Parathyroid adenoma (tissue), 2 donors: ENCODE results near the gene ASXL2.
"Not testable (repeated sequence)": the region's sequence is repeated elsewhere in the genome, so short reads cannot be mapped to it uniquely, and the experiment has no call there.

ENCODE experiments used
- H2AFZ ChIP-seq: fragments of 300-600 bp; sonication (generic); one replicate; pipeline ENCODE4 v1.7.0; 2017; ENCODE audit warnings: antibody characterized with exemption, mild to moderate bottlenecking
- H3K27ac ChIP-seq: fragments of 300-600 bp; sonication (generic); one replicate; pipeline ENCODE4 v1.7.0; 2017
- H3K27me3 ChIP-seq: fragments of 300-600 bp; sonication (generic); one replicate; pipeline ENCODE4 v1.7.0; 2017; ENCODE audit warnings: low read length; ENCODE audit not compliant: control insufficient read depth, insufficient read depth
- H3K36me3 ChIP-seq: fragments of 300-600 bp; sonication (generic); one replicate; pipeline ENCODE4 v1.7.0; 2017; ENCODE audit warnings: low read length; ENCODE audit not compliant: control insufficient read depth, insufficient read depth
- H3K4me1 ChIP-seq: fragments of 300-600 bp; sonication (generic); one replicate; pipeline ENCODE4 v1.7.0; 2017; ENCODE audit warnings: control low read depth
- H3K4me2 ChIP-seq: fragments of 300-600 bp; sonication (generic); one replicate; pipeline ENCODE4 v1.7.0; 2017; ENCODE audit warnings: low read length
- H3K4me3 ChIP-seq: fragments of 300-600 bp; sonication (generic); one replicate; pipeline ENCODE4 v1.7.0; 2017; ENCODE audit warnings: low read depth, low read length
- H3K79me2 ChIP-seq: fragments of 300-600 bp; sonication (generic); one replicate; pipeline ENCODE4 v1.7.0; 2017; ENCODE audit warnings: control low read depth
- H3K9ac ChIP-seq: fragments of 300-600 bp; sonication (generic); one replicate; pipeline ENCODE4 v1.7.0; 2017; ENCODE audit warnings: mild to moderate bottlenecking
- H3K9me3 ChIP-seq: fragments of 300-600 bp; sonication (generic); one replicate; pipeline ENCODE4 v1.7.0; 2017; ENCODE audit warnings: low read length; ENCODE audit not compliant: control insufficient read depth
- CTCF ChIP-seq: fragments of 300-600 bp; sonication (generic); IDR thresholded peaks from one replicate; pipeline ENCODE4 v1.7.0; 2017; ENCODE audit warnings: antibody characterized with exemption, mild to moderate bottlenecking
- donor health status: primary hyperparathyroidism.

Gene ASXL2

DNA sequence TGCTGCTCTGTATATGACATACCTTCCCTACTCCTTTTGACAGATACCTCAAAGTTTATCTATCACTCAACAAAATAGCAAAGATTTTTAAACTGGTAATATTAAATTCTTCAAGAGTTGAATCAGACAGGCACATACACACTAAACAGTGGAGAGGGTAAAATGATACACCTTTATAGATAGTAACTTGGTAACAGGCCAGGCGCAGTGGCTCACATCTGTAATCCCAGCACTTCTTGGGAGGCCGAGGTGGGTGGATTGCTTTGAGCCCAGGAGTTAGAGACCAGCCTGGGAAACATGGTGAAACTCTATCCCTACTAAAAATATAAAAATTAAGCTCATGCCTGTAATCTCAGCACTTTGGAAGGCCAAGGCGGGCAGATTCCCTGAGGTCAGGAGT, 23.2 kb downstream of the ASXL2 start:
- peaks cover 14% of the 10 kb centered on the region for H3K79me2 ChIP-seq
- peak overlapping the region; percentile 18 for H2AFZ ChIP-seq
- peaks cover 28% of the 10 kb centered on the region for H3K4me1 ChIP-seq
- H3K36me3 ChIP-seq = no peaks in the 10 kb centered on the region
- no peak for TF ChIP-seq CTCF
- no peak overlapping the region for H3K9ac ChIP-seq
- H3K27me3 ChIP-seq = no peaks in the 10 kb centered on the region
- peak overlapping the region; percentile 57 for H3K27ac ChIP-seq
- H3K4me2 ChIP-seq = peak overlapping the region; percentile 54
- no peaks in the 10 kb centered on the region for H3K9me3 ChIP-seq
- H3K4me3 ChIP-seq = no peak overlapping the region

- Histone ChIP-seq H2AFZ (no peak overlapping the region), H3K27me3 (no peaks in the 10 kb centered on the region), H3K9me3 (no peaks in the 10 kb centered on the region), H3K27ac (peak overlapping the region; percentile 57), H3K4me1 (peaks cover 28% of the 10 kb centered on the region), H3K36me3 (no peaks in the 10 kb centered on the region), H3K4me3 (no peak overlapping the region), H3K9ac (no peak overlapping the region), H3K79me2 (peaks cover 10% of the 10 kb centered on the region), H3K4me2 (peak overlapping the region; percentile 54)
- TF ChIP-seq CTCF = no peak
Observed at GRCh38 chr2:25854613-25855012, 23.7 kb downstream of the ASXL2 start.

GRCh38 chr2:25853038-25853638, 25.1 kb downstream of the ASXL2 start:
- peak overlapping the region; percentile 25 for H3K27ac ChIP-seq

GRCh38 chr2:25851740-25852503, 26.4 kb downstream of the ASXL2 start:
- peaks cover 28% of the 10 kb centered on the region for H3K4me1 ChIP-seq
- H2AFZ ChIP-seq = no peak overlapping the region
- H3K9me3 ChIP-seq = no peaks in the 10 kb centered on the region
- no peaks in the 10 kb centered on the region for H3K36me3 ChIP-seq
- peak overlapping the region; percentile 29 for H3K4me2 ChIP-seq
- peaks cover 11% of the 10 kb centered on the region for H3K79me2 ChIP-seq
- H3K27me3 ChIP-seq = no peaks in the 10 kb centered on the region
- H3K27ac ChIP-seq = no peak overlapping the region
- H3K4me3 ChIP-seq = no peak overlapping the region
- TF ChIP-seq CTCF = peak; percentile 65
- H3K9ac ChIP-seq = no peak overlapping the region

More at GRCh38 chr2:25853038-25853638, 25.1 kb downstream of the ASXL2 start:
- Histone ChIP-seq H3K79me2 (peaks cover 11% of the 10 kb centered on the region), H2AFZ (no peak overlapping the region), H3K9ac (no peak overlapping the region), H3K4me1 (peaks cover 28% of the 10 kb centered on the region), H3K27me3 (no peaks in the 10 kb centered on the region), H3K9me3 (no peaks in the 10 kb centered on the region), H3K4me3 (peak overlapping the region; percentile 9), H3K36me3 (no peaks in the 10 kb centered on the region), H3K4me2 (peak overlapping the region; percentile 38)
- TF ChIP-seq CTCF = no peak

GRCh38 chr2:25850400-25850799, 27.9 kb downstream of the ASXL2 start:
- not testable (repeated sequence) for H3K27ac ChIP-seq, H3K4me3 ChIP-seq, H2AFZ ChIP-seq, H3K9ac ChIP-seq, H3K9me3 ChIP-seq, H3K36me3 ChIP-seq, H3K4me2 ChIP-seq, H3K27me3 ChIP-seq
- peaks cover 15% of the 10 kb centered on the region for H3K79me2 ChIP-seq
- H3K4me1 ChIP-seq = peaks cover 28% of the 10 kb centered on the region

GRCh38 chr2:25849350-25849749, 28.9 kb downstream of the ASXL2 start:
- H3K4me3 ChIP-seq, H2AFZ ChIP-seq, H3K27me3 ChIP-seq, H3K36me3 ChIP-seq, H3K4me2 ChIP-seq, H3K9ac ChIP-seq, H3K9me3 ChIP-seq, H3K27ac ChIP-seq: not testable (repeated sequence)
- peaks cover 19% of the 10 kb centered on the region for H3K4me1 ChIP-seq
- H3K79me2 ChIP-seq = peaks cover 13% of the 10 kb centered on the region
